GM19452 (cell line): ENCODE data around the gene MANEAL.

Experiments
- ATAC-seq: cut with Tn5 transposase; IDR thresholded peaks from one replicate; pipeline ENCODE4 v1.9.1; 2021; ENCODE audit not compliant: unreplicated experiment

The MANEAL gene

GRCh38 chr1:37825506-37825905 is 31.9 kb downstream of the MANEAL start:
- no peak for ATAC-seq

- ATAC-seq: no peak
Measured at GRCh38 chr1:37828410-37829074, 34.9 kb downstream of the MANEAL start.

- no peak for ATAC-seq
Measured at GRCh38 chr1:37831109-37831508, 37.5 kb downstream of the MANEAL start.

DNA sequence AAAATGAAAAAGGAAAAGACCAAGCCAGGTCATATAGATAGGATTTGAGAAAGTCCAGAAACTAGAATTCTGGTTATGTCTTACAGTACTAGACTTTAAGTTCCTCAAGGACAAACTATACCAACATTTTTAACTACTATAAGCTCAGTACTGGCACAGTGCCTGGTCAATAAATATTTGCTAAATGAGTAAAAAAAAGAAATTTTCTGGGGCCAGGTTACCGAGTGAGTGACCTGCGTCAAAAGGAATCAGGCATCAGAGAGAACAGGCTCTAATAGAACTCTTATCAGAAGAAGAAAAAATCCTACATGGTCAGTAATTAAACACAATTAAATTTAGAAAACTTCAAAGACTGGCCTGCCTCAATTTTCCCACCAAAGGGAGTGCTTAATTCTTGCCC is 38.2 kb downstream of the MANEAL start:
- ATAC-seq: no peak

DNA sequence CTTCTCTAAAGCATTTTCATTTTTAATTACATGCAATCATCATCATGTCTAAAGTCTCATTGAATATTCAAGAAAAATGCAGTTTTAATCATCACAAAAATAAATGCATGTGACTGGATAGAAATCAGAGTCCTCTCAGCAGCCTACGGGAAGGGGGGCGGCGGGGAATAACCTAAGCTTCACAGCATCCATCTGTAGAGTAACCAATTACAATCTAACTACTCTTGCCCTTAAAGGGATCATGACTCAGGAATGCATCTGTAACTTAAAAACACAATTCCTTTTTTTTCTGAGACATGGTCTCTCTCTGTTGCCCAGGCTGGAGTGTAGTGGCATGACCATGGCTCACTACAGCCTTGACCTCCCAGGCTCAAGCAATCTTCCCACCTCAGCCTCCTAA is 43.1 kb downstream of the MANEAL start:
- no peak for ATAC-seq

DNA sequence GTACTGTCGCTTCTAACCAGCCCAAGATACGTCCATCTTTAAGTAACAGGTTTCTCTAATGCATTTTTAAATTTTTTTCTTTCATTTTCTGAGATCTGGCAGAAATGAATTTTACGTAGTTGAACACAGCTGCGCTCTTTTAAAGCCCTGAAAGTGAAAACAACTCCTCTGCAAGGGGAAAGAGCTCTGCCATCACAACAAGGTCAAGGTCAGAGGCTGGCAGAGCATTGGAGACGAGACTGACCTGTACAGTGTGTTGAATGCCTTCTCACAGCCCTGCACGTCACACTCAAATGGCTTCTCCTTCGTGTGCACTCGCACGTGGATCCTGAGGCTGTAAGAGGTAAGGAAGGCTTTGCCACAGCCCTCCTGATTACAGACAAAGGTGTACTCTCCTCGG is 46.0 kb downstream of the MANEAL start:
- no peak for ATAC-seq

DNA sequence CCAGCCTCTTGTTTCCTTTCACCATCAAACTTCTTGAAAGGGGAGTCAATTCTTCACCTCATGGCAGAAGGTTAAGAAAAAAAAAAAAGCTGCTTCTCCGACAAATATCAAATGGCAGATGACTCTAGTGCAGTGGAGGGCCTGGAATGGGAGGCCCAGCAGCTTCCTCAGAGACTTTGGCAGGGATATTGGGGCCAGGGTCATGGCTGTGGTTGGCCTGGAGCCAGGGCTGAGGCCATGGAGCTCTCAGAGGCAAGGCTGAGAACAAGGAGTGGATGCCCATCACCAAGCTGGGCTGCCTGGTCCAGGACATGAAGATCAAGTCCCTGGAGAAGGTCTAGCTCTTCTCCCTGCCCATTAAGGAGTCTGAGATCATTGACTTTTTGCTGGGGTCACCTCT is 47.1 kb downstream of the MANEAL start:
- no peak for ATAC-seq

DNA sequence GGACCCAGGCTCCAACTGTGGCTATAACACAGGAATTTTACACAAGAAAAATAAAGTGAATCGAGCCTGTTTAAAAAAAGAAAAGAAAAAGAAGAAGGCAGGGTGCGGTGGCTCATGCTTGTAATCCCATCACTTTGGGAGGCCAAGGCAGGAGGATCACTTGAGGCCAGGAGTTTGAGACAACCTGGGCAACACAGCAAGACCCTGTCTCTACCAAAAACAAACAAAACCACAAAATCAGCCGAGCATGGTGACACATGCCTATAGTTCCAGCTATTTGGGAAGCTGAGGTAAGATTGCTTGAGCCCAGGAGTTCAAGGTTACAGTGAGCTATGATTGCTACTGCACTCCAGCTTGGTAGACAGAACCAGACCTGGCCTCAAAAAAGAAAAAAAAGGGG is 48.0 kb downstream of the MANEAL start:
- ATAC-seq: no peak

DNA sequence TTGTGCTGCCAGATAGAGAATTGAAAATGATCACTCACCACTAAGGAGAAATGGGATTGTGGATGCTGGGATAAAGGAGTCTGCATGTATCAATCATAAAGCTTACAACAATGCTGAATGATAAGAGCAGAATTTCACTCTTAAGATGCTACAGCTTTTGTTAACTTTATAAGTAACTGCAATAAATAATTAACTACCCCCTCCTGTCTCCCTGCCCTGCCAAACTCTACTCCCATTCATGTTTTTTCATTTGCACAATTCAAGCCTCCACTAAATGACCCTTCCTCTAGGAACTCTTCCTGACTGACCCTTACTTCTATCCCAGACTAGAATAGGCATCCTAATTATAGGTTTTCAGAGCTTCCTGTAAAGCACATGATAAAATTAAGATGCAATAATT is 50.9 kb downstream of the MANEAL start:
- no peak for ATAC-seq

- ATAC-seq: no peak
Measured at GRCh38 chr1:37845049-37845646, 51.5 kb downstream of the MANEAL start.

DNA sequence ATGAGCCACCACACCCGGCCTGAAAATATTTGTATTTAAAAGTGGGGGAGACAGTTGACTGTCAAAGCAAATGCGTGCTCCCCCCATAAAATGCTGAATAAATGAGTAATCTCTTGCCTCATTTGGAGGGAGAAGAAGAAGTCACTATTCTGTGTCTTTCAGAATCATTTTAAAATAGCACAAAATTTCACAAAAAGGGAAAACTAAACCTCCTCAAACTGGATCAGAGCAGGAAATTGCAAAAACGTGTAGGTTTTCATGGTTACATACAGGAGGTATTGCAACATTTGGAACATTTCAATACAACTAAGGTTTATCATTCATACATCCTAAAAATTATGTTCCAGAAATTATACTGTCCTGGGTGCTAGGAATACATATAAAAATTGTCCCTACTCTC is 52.1 kb downstream of the MANEAL start:
- no peak for ATAC-seq

- no peak for ATAC-seq
Measured at GRCh38 chr1:37846647-37847339, 53.1 kb downstream of the MANEAL start.

GRCh38 chr1:37849480-37849879 is 55.8 kb downstream of the MANEAL start:
- no peak for ATAC-seq

GRCh38 chr1:37850352-37850955 is 56.8 kb downstream of the MANEAL start:
- no peak for ATAC-seq
